Measurements from ENCODE around the gene SLC22A31. TPM values are rescaled to one million over a fixed set of nuclear protein-coding genes. Genes with fewer than 3 reads are reported as not detected.

Gene SLC22A31
- total and polyA plus RNA-seq, 3 experiments from 2014 or later: not detected

DNA sequence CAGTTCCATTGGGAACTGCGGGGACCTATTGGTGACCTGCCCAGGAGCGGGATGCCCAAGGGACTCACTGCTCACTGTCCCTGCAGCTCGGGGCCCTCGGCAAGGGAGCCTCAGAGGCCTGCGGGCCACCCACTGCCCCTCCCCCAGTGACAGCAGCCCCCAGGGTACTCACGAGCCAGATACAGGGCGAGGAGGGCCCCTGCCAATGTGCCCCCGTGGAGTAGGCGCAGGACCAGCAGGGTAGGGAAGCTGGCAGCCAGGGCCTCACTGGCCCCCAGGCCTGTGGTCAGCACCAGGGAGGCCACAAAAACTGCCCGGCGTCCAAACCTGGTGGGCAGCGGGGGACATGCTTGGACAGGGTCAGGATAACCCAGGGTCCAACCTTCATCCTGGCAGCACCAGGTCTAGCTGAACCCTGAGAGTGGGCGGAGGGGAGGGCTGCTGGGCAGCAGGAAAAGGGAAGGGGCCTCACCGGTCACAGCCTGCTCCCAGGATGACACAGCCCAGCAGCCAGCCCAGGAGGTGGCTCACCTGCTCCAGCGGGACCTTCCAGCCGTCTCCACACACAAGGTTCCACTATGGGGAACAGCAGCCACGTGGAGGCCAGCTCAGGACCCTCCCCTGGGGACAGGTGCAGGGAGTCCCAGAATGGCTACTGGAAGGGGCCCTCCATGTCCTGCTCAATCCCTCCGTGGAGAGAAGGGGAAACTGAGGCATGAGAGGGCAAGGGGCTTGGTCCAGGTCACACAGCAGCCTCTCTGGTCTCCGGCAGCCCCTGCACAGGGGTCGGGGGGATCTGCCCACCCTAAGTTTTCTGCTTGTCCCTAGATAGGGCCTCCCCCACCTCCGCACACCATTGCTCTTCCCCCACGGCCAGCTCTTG is 855 bp downstream of the SLC22A31 start:
- Histone ChIP-seq H3K4me1 (ENCODE audit: insufficient read depth, low read length) (peaks cover 8% of the 10 kb centered on the region), H3K9me3 (ENCODE audit: low read length) (peaks cover 4% of the 10 kb centered on the region), H3K27ac (ENCODE audit: low read depth, low read length) (no peak overlapping the region), H3K36me3 (ENCODE audit: insufficient read depth, low read length) (no peaks in the 10 kb centered on the region), H3K27me3 (ENCODE audit: insufficient read depth, low read length, poor library complexity, severe bottlenecking) (peaks cover 26% of the 10 kb centered on the region), H3K4me3 (ENCODE audit: low read length) (no peak overlapping the region)
- peak overlapping the region in 2 of 8 donors; percentile 32 to 72 for H3K27ac Mint-ChIP-seq
- POLR2A ChIA-PET: no interaction called here
- no peak for DNase-seq
- H3K4me3 Mint-ChIP-seq: peak overlapping the region in 3 of 7 donors; percentile 29 to 61 (median 35)
- peaks cover 32 to 41% of the 10 kb centered on the region in 2 donors for H3K27me3 Mint-ChIP-seq
- H3K9me3 Mint-ChIP-seq: peaks cover 0 to 11% (median 7%) of the 10 kb centered on the region in 5 donors
- no peaks in the 10 kb centered on the region for H3K36me3 Mint-ChIP-seq
- peaks cover 13 to 17% (median 16%) of the 10 kb centered on the region in 3 donors for H3K4me1 Mint-ChIP-seq
- CTCF ChIA-PET: interaction anchor here (0.6 kb wide), 1 partner anchor 41 kb away, joined by 3 read pairs; no protein-coding TSS in a partner anchor

DNA sequence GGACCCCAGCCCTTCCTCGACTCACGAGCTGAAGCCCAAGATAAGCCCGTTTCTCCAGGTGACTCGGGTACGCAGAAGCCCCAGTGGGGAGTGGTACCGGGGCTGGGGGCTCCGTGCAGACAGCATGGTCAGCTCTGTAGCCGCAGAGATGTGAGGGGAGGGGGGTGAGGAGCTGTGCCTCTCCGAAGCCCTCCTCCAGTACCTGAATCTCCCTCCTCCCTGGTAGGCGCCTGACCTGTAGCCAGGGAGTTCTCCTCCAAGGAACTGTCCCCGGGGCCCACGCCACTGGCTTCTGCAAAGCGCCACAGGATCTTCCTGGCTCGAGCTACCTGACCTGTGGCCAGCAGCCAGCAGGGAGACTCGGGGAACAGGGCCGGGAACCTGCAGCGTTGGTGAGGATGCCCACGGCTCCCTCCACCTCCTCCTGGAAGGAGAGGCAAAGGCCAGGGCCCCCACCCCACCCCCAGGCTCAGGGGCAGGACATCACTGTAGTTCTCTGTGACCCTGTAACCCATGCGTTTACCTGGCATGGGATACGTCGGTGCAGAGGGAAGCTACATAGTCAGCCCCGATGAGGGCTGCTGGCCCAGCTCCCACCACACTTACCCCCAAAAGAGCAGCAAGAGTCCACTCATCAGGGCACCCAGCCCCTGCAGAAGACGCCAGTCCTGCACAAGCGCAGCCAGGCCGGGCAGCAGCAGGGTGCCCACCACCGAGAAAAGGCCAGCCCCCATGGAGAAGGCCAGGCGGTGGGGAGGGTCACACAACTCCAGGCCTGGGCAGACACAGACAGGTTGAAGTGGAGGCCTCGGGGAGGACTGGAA is 1.7 kb downstream of the SLC22A31 start:
- Mint-ChIP-seq H3K4me3 (peak overlapping the region in 1 of 7 donors; percentile 44), H3K27ac (no peak overlapping the region), H3K27me3 (peaks cover 25 to 34% of the 10 kb centered on the region in 2 donors), H3K4me1 (peaks cover 13 to 17% (median 16%) of the 10 kb centered on the region in 3 donors), H3K36me3 (no peaks in the 10 kb centered on the region), H3K9me3 (peaks cover 0 to 11% (median 7%) of the 10 kb centered on the region in 5 donors)
- ChIA-PET CTCF (no interaction called here), POLR2A (no interaction called here)
- Histone ChIP-seq H3K36me3 (ENCODE audit: insufficient read depth, low read length) (no peaks in the 10 kb centered on the region), H3K4me3 (ENCODE audit: low read length) (no peak overlapping the region), H3K9me3 (ENCODE audit: low read length) (peaks cover 4% of the 10 kb centered on the region), H3K4me1 (ENCODE audit: insufficient read depth, low read length) (peaks cover 8% of the 10 kb centered on the region), H3K27ac (ENCODE audit: low read depth, low read length) (no peak overlapping the region), H3K27me3 (ENCODE audit: insufficient read depth, low read length, poor library complexity, severe bottlenecking) (peaks cover 25% of the 10 kb centered on the region)
- DNase-seq: no peak

DNA sequence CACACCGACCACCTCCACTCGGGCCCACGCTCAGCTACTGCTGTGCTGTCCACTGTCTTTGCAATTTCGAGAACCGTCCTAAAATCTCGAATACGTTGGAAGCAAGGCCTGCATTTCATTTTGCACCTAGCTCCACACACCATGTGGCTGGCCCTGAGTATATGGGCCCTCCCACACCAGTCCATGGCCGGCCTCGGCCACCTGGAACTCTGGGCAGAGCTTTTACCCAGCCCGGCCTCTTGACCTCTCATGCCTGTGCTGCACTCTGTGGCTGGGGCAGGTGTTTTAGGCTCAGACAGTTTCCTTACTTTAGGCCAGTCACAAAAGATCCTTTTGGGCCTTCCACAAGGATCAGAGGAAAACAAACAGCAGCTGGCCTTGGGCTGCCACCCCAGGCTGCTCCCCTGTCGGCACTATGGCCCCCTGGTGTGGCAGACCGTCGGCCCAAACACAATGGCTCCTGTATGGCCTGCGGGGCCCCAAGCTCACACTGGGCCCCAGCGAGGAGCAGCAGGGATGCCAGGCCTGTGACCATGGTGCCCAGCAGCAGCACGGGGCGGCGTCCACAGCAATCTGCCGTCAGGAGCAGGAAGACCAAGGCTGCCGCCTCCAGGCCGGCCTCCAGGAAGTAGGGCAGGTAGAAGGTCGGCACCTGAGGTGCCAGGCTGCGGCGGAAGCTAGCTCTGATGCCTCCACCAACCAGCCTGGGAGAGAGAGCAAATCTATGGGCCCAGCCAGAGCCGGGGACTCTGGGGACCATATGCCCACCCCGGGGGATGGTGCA is 2.5 kb downstream of the SLC22A31 start:
- Histone ChIP-seq H3K4me1 (ENCODE audit: insufficient read depth, low read length) (peaks cover 8% of the 10 kb centered on the region), H3K27ac (ENCODE audit: low read depth, low read length) (no peak overlapping the region), H3K36me3 (ENCODE audit: insufficient read depth, low read length) (no peaks in the 10 kb centered on the region), H3K9me3 (ENCODE audit: low read length) (peaks cover 4% of the 10 kb centered on the region), H3K27me3 (ENCODE audit: insufficient read depth, low read length, poor library complexity, severe bottlenecking) (peaks cover 17% of the 10 kb centered on the region), H3K4me3 (ENCODE audit: low read length) (no peak overlapping the region)
- no peaks in the 10 kb centered on the region for H3K36me3 Mint-ChIP-seq
- ChIA-PET POLR2A (no interaction called here), CTCF (no interaction called here)
- no peak overlapping the region for H3K4me3 Mint-ChIP-seq
- H3K4me1 Mint-ChIP-seq: peaks cover 8 to 13% (median 11%) of the 10 kb centered on the region in 3 donors
- H3K27me3 Mint-ChIP-seq: peaks cover 18 to 26% of the 10 kb centered on the region in 2 donors
- no peak overlapping the region for H3K27ac Mint-ChIP-seq
- H3K9me3 Mint-ChIP-seq: peaks cover 0 to 6% (median 2%) of the 10 kb centered on the region in 5 donors
- no peak for DNase-seq

DNA sequence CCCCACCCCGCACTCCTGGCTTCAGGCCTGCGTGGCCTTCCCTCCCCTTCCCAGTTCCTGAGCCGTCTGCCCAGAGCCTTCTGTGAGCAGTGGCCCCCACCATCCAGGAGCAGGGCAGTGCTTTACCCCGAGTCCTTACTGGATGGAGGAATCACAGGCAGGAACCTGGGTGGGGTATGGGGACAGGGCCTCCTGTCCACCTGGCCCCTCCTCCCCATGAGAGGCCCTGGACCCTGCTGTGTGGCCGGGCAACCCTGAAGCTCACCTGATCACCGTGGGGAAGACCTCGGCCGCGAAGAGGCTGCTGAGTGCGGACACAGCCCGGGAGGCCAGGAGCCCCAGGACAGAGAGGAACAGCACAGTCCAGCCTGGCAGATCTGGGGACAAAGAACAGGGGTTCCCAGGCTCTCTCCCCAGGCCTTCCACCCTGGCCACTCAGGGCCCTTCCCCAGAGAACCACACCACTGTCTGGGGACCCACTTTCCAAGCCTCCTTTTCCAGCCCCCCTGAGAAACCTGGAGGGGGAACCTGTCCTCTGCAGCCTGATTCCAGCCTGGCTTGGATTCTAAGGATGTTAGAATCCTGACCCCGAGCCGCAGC is 3.2 kb downstream of the SLC22A31 start:
- H3K4me3 Mint-ChIP-seq: no peak overlapping the region
- peaks cover under 1 to 9% (median 6%) of the 10 kb centered on the region in 3 donors for H3K4me1 Mint-ChIP-seq
- H3K36me3 ChIP-seq (ENCODE audit: insufficient read depth, low read length): no peaks in the 10 kb centered on the region
- no peak overlapping the region for H3K4me3 ChIP-seq (ENCODE audit: low read length)
- H3K27ac ChIP-seq (ENCODE audit: low read depth, low read length): no peak overlapping the region
- no peaks in the 10 kb centered on the region for H3K9me3 ChIP-seq (ENCODE audit: low read length)
- H3K9me3 Mint-ChIP-seq: peaks cover 0 to under 1% (median 0%) of the 10 kb centered on the region in 5 donors
- no peaks in the 10 kb centered on the region for H3K36me3 Mint-ChIP-seq
- no peak for DNase-seq
- peaks cover 8% of the 10 kb centered on the region for H3K4me1 ChIP-seq (ENCODE audit: insufficient read depth, low read length)
- peaks cover 13% of the 10 kb centered on the region for H3K27me3 ChIP-seq (ENCODE audit: insufficient read depth, low read length, poor library complexity, severe bottlenecking)
- H3K27me3 Mint-ChIP-seq: peaks cover 13 to 22% of the 10 kb centered on the region in 2 donors
- ChIA-PET CTCF (no interaction called here), POLR2A (no interaction called here)
- H3K27ac Mint-ChIP-seq: no peak overlapping the region

- Histone ChIP-seq H3K27ac (ENCODE audit: low read depth, low read length) (no peak overlapping the region), H3K4me3 (ENCODE audit: low read length) (no peak overlapping the region), H3K9me3 (ENCODE audit: low read length) (no peaks in the 10 kb centered on the region), H3K27me3 (ENCODE audit: insufficient read depth, low read length, poor library complexity, severe bottlenecking) (peaks cover 10% of the 10 kb centered on the region), H3K4me1 (ENCODE audit: insufficient read depth, low read length) (peaks cover 6% of the 10 kb centered on the region), H3K36me3 (ENCODE audit: insufficient read depth, low read length) (no peaks in the 10 kb centered on the region)
- Mint-ChIP-seq H3K9me3 (no peaks in the 10 kb centered on the region), H3K4me1 (peaks cover 0 to 6% (median 6%) of the 10 kb centered on the region in 3 donors), H3K27ac (no peak overlapping the region), H3K4me3 (no peak overlapping the region), H3K36me3 (no peaks in the 10 kb centered on the region), H3K27me3 (peaks cover 9 to 20% of the 10 kb centered on the region in 2 donors)
- CTCF ChIA-PET: no interaction called here
- peak in 1 of 5 donors; percentile 46 for DNase-seq
- POLR2A ChIA-PET: no interaction called here
Observed at GRCh38 chr16:89195521-89196171, 4.7 kb downstream of the SLC22A31 start.

- Mint-ChIP-seq H3K4me1 (peaks cover 0 to 5% (median 0%) of the 10 kb centered on the region in 3 donors), H3K27ac (no peak overlapping the region), H3K36me3 (no peaks in the 10 kb centered on the region), H3K4me3 (no peak overlapping the region), H3K27me3 (peaks cover 2 to 11% of the 10 kb centered on the region in 2 donors), H3K9me3 (no peaks in the 10 kb centered on the region)
- Histone ChIP-seq H3K27ac (ENCODE audit: low read depth, low read length) (no peak overlapping the region), H3K4me1 (ENCODE audit: insufficient read depth, low read length) (no peaks in the 10 kb centered on the region), H3K4me3 (ENCODE audit: low read length) (no peak overlapping the region), H3K36me3 (ENCODE audit: insufficient read depth, low read length) (no peaks in the 10 kb centered on the region), H3K9me3 (ENCODE audit: low read length) (no peaks in the 10 kb centered on the region), H3K27me3 (ENCODE audit: insufficient read depth, low read length, poor library complexity, severe bottlenecking) (peaks cover under 1% of the 10 kb centered on the region)
- ChIA-PET POLR2A (no interaction called here), CTCF (no interaction called here)
- DNase-seq: peak in 1 of 5 donors; percentile 43
Observed at GRCh38 chr16:89194340-89195311, 5.7 kb downstream of the SLC22A31 start.

All from CD8-positive, alpha-beta memory T cell (primary cell).